Measurements from ENCODE around the gene PFN3.

The PFN3 gene

GRCh38 chr5:177357459-177358351 lies 42.8 kb downstream of the PFN3 start, which contains the start of gene RGS14:
Gene RGS14, plus strand, starts transcription at chr5:177357924. Its CDS starts 101 bp downstream, at chr5:177358025.
- DNase-seq, result peak; percentile 88

GRCh38 chr5:177357146-177357458 lies 43.4 kb downstream of the PFN3 start:
- DNase-seq, result no peak

- DNase-seq, result no peak
These were observed 43.7 kb downstream of the PFN3 start for GRCh38 chr5:177356746-177357145.

GRCh38 chr5:177355868-177356168 lies 44.6 kb downstream of the PFN3 start:
- DNase-seq, result no peak

GRCh38 chr5:177355162-177355867 lies 45.1 kb downstream of the PFN3 start:
- no peak for DNase-seq

GRCh38 chr5:177354711-177355110 lies 45.8 kb downstream of the PFN3 start:
- DNase-seq, result no peak

- DNase-seq, result no peak
These were observed 46.2 kb downstream of the PFN3 start for GRCh38 chr5:177354256-177354655.

GRCh38 chr5:177353093-177353492 lies 47.4 kb downstream of the PFN3 start:
- DNase-seq, result no peak

GRCh38 chr5:177351392-177352329 lies 48.8 kb downstream of the PFN3 start, which contains the start of gene LMAN2:
Gene LMAN2, minus strand, starts transcription at chr5:177351668. Its CDS starts 21 bp downstream, at chr5:177351647.
- peak; percentile 91 for DNase-seq

- no peak for DNase-seq
These were observed 49.6 kb downstream of the PFN3 start for GRCh38 chr5:177350776-177351391.
